Stimulated activated CD4-positive, alpha-beta T cell treated with anti-CD3 and anti-CD28 coated beads, Interleukin-2, amount 100 ng/mL, for 4 hours (primary cell): ENCODE measurements around the gene SMAD1.
"Not testable (repeated sequence)": the region's sequence is repeated elsewhere in the genome, so short reads cannot be mapped to it uniquely, and the experiment has no call there.

ENCODE experiments used
- DNase-seq: peaks from one replicate; pipeline ENCODE4 v3.0.0-alpha.2; 2020; ENCODE audit warnings: low read depth

SMAD1 gene

DNA sequence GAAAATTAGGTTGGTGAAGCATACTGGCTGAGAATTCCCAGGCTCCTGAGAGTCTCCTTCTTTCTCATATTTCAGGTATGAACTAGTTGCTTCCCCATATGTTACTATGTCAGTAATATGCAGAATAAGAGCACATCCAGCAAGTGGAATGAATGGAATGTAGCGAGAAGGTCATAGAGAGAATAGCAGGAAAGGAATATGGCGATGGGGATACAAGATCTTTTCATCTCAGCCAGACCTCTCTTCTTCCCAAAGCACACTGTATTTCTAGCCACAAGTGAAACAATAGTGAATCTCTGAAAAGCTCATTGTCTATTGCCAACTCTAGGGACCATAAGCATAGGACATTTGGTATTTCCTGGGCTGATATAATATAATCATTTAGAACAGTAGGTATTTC, 82.9 kb downstream of the SMAD1 start:
- no peak for DNase-seq

GRCh38 chr4:145565328-145565727, 83.7 kb downstream of the SMAD1 start:
- DNase-seq, result no peak

GRCh38 chr4:145566086-145566708, 84.5 kb downstream of the SMAD1 start:
- no peak for DNase-seq

GRCh38 chr4:145566768-145567167, 85.1 kb downstream of the SMAD1 start:
- DNase-seq, result no peak

- no peak for DNase-seq
These were observed 85.9 kb downstream of the SMAD1 start for GRCh38 chr4:145567516-145567915.

DNA sequence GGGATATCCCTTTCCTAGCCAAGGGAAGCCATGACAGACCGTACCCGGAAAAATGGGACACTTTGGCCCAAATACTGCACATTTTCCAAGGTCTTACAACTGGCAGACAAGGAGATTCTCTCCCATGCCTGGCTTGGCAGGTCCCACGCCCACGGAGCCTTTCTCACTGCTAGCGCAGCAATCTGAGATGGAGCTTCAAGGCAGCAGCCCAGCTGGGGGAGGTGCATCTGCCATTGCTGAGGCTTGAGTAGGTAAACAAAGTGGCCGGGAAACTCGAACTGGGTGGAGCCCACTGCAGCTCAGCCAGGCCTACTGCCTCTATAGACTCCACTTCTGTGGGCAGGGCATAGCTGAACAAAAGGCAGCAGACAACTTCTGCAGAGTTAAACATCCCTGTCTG, 92.9 kb downstream of the SMAD1 start:
- not testable (repeated sequence) for DNase-seq

- no peak for DNase-seq
These were observed 99.3 kb downstream of the SMAD1 start for GRCh38 chr4:145580906-145581305.

DNA sequence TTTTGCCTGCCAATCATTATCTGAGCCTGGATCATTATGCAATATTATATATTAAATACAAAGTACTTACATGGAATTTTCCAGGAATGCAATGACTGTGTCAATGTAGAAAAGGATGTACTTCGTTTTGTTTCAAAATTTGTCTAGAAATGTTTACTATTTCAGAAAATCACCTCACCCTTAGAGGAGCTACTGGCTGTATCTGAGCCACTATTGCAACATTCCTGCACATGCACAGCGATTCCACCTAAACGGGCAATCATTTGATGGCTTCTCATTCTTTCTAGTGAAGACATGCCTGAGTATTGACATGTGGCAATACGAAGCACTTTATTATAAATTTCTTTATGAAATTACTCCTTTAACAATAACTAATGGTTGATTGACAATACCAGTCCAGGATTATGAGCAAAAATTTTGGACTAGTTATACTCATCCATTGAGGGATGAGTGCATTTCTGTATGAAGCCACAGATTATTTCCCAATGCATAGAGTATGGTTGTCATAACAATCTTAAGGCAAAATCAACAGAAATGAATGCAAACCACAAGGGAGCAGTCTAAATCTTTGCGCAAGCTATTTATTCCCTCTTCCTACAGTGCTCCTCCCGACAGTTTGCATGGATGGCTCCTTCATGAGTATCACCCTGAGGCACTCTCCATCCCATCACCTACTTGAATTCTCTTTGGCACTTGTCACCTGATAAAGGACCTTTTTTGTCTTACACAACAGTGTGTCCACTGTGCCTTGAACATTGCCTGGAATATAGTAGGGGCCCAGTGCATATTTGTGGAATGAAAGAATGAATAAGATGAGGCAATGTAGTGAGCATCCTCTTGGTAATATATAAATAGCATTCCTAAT, 101.8 kb downstream of the SMAD1 start:
- no peak for DNase-seq

DNA sequence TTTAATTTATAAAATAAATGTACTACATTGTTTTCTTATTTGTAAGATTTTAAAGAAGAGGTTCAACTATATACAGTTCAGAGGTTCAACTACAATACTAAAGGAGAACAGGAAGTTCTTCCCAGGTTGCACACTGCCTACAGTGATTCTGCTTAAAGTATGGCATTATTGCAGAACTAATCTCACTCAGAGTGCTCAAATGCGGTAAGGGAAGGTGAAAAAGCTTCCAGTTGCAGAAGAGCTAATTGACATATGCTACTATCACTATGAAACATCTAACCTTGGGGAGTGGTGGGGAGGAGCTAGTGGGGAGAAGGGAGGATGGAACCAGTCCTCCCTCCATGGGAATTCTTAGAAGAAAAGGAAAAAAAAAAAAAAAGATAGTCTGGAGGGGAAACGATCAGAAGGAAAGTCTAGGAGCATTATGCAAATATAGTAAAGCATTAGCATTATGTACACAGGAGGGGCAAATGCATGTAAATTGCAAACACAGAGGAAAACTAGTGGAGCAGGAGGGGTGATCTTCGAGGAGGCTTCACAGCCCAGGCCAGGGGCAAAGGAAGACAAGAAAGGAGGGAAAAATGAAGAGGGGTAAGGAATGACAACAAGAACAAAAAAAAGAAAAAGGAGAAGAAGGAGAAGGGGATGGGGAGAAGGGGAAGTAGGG, 105.6 kb downstream of the SMAD1 start:
- no peak for DNase-seq

DNA sequence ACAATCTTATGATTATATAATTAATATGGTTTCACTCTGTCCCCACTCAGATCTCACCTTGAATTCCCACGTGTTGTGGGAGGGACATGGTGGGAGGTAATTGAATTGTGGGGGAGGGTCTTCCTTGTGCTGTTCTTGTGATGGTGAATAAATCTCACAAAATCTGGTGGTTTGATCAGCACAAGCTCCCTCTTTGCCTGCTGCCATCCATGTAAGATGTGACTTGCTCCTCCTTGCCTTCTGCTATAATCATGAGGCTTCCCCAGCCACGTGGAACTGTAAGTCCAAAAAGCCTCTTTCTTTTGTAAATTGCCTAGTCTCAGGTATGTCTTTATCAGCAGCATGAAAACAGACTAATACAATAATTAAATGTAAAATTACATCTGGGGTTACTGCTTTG, 107.7 kb downstream of the SMAD1 start:
- not testable (repeated sequence) for DNase-seq

DNA sequence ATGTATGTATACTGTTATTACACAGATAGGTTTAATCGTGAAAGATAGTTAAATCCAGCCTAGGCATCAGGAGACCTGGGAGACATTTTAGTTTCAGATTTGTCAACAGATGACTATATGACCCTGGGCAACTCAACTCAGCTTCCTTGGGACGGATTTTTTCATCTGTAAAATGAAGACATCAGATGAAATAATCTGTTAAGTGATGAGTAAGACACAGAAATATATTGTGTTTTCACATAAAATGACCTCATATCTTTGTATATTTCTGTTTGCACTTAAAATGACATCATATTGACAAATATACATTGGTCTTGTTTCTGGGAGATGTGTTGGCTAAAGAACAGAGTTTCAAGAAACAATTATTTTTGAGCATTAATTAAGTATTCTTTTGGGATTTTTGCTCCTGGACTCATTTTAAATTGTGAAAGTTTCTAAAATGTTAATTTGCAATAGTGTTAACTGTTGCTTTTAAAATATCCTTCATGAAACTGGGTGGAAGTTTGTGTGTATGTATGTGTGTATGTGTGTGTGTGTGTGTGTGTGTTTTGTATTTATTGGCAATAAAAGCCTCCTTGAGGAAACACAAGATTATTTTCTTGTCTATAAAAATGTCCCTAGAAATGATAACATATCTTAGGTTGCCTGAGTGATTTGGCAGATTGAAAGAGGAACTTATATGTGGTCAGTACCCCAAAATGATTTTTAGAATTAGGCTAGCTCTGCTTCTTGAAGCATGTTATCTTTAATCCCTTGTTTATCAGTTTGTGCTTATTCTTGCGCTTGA, 108.5 kb downstream of the SMAD1 start:
- no peak for DNase-seq

GRCh38 chr4:145602129-145602760, 120.6 kb downstream of the SMAD1 start:
- no peak for DNase-seq

GRCh38 chr4:145605941-145606340, 124.3 kb downstream of the SMAD1 start:
- no peak for DNase-seq
